Measurements from ENCODE around the gene FUT6. TPM values are rescaled to one million over a fixed set of nuclear protein-coding genes. Genes with fewer than 3 reads are reported as not detected.
"Not testable (repeated sequence)": the region's sequence is repeated elsewhere in the genome, so short reads cannot be mapped to it uniquely, and the experiment has no call there.

Gene FUT6, protein sequence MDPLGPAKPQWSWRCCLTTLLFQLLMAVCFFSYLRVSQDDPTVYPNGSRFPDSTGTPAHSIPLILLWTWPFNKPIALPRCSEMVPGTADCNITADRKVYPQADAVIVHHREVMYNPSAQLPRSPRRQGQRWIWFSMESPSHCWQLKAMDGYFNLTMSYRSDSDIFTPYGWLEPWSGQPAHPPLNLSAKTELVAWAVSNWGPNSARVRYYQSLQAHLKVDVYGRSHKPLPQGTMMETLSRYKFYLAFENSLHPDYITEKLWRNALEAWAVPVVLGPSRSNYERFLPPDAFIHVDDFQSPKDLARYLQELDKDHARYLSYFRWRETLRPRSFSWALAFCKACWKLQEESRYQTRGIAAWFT
- 1 to 10 TPM in 1 of 2 donors, not detected in 1; 1.9 TPM for total RNA-seq
- polyA plus RNA-seq, result 1 to 10 TPM in 1 of 2 donors, under 1 TPM in 1; 0.67 to 2.6 TPM
- long read RNA-seq, donor 1, result 0 reads
- long read RNA-seq, donor 2, result 0 reads
- long read RNA-seq, donor 3, result 0 reads
- long read RNA-seq, donor 4, result 0 reads
- long read RNA-seq, donor 5, result 0 reads

- H3K9ac ChIP-seq (ENCODE audit: insufficient read depth in 1 of 2, low read length in 2 of 2), result no peak within 1 kb of the TSS
- ATAC-seq (ENCODE audit: insufficient read depth, low FRiP score) (no peak), DNase-seq (no peak)
- no peak within 1 kb of the TSS for H3K27ac ChIP-seq (ENCODE audit: low read depth in 1 of 2, low read length in 1 of 2)
- no peak within 1 kb of the TSS for H3K4me3 ChIP-seq
- no peaks in the 10 kb centered on the region for H3K9me3 ChIP-seq (ENCODE audit: control insufficient read depth in 4 of 4, insufficient read depth in 3 of 4, low read length in 3 of 4)
- 59 to 73% methylated on average over 9 of the region's 9 CpGs for WGBS, 2 donors
- no peaks in the 10 kb centered on the region for H3K27me3 ChIP-seq (ENCODE audit: control insufficient read depth in 3 of 3, insufficient read depth in 3 of 3, low read length in 2 of 3)
- TF ChIP-seq, protein P1, sequence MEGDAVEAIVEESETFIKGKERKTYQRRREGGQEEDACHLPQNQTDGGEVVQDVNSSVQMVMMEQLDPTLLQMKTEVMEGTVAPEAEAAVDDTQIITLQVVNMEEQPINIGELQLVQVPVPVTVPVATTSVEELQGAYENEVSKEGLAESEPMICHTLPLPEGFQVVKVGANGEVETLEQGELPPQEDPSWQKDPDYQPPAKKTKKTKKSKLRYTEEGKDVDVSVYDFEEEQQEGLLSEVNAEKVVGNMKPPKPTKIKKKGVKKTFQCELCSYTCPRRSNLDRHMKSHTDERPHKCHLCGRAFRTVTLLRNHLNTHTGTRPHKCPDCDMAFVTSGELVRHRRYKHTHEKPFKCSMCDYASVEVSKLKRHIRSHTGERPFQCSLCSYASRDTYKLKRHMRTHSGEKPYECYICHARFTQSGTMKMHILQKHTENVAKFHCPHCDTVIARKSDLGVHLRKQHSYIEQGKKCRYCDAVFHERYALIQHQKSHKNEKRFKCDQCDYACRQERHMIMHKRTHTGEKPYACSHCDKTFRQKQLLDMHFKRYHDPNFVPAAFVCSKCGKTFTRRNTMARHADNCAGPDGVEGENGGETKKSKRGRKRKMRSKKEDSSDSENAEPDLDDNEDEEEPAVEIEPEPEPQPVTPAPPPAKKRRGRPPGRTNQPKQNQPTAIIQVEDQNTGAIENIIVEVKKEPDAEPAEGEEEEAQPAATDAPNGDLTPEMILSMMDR (IDR thresholded peaks at IDR 0.05; ENCODE audit: control extremely low read depth, extremely low read depth), result no peak
- H3K4me1 ChIP-seq (ENCODE audit: control insufficient read depth in 5 of 5, insufficient read depth in 5 of 5, low read length in 5 of 5), result peaks cover 0 to 7% (median 0%) of the 10 kb centered on the region in 5 donors
- H3K36me3 ChIP-seq (ENCODE audit: control insufficient read depth in 4 of 4, insufficient read depth in 4 of 4, low read length in 4 of 4), result no peaks in the 10 kb centered on the region
Observed at GRCh38 chr19:5839065-5840017, at the start of gene FUT6. TSS of gene FUT6 (minus strand) at chr19:5839702. CDS start at chr19:5832567, 7,135 bp downstream.

GRCh38 chr19:5884065-5884811 lies 44.7 kb upstream of the FUT6 start:
- H3K27ac ChIP-seq (ENCODE audit: low read depth in 1 of 2, low read length in 1 of 2); H3K9ac ChIP-seq (ENCODE audit: insufficient read depth in 1 of 2, low read length in 2 of 2); H3K9me3 ChIP-seq (ENCODE audit: control insufficient read depth in 4 of 4, insufficient read depth in 3 of 4, low read length in 3 of 4); ATAC-seq (ENCODE audit: insufficient read depth, low FRiP score); H3K36me3 ChIP-seq (ENCODE audit: control insufficient read depth in 4 of 4, insufficient read depth in 4 of 4, low read length in 4 of 4); H3K4me3 ChIP-seq; H3K27me3 ChIP-seq (ENCODE audit: control insufficient read depth in 3 of 3, insufficient read depth in 3 of 3, low read length in 2 of 3); H3K4me1 ChIP-seq (ENCODE audit: control insufficient read depth in 5 of 5, insufficient read depth in 5 of 5, low read length in 5 of 5); DNase-seq: not testable (repeated sequence)
- WGBS, 2 donors, result 75 to 81% methylated on average over 11 of the region's 11 CpGs

- H3K27ac ChIP-seq (ENCODE audit: low read depth in 1 of 2, low read length in 1 of 2); ATAC-seq (ENCODE audit: insufficient read depth, low FRiP score); H3K9me3 ChIP-seq (ENCODE audit: control insufficient read depth in 4 of 4, insufficient read depth in 3 of 4, low read length in 3 of 4); H3K27me3 ChIP-seq (ENCODE audit: control insufficient read depth in 3 of 3, insufficient read depth in 3 of 3, low read length in 2 of 3); H3K4me3 ChIP-seq; H3K36me3 ChIP-seq (ENCODE audit: control insufficient read depth in 4 of 4, insufficient read depth in 4 of 4, low read length in 4 of 4); H3K9ac ChIP-seq (ENCODE audit: insufficient read depth in 1 of 2, low read length in 2 of 2); DNase-seq; H3K4me1 ChIP-seq (ENCODE audit: control insufficient read depth in 5 of 5, insufficient read depth in 5 of 5, low read length in 5 of 5): not testable (repeated sequence)
- 73 to 83% methylated on average over 13 of the region's 13 CpGs for WGBS, 2 donors
Observed at GRCh38 chr19:5883157-5883873, 43.8 kb upstream of the FUT6 start.
